HG03457 (cell line): Measurements from ENCODE around the gene NR6A1.

Source experiments
- ATAC-seq: cut with Tn5 transposase; IDR thresholded peaks from one replicate; pipeline ENCODE4 v1.9.1; 2021; ENCODE audit warnings: moderate number of reproducible peaks; ENCODE audit not compliant: unreplicated experiment

The NR6A1 gene

GRCh38 chr9:124797343-124798103 lies 26.4 kb upstream of the NR6A1 start:
- no peak for ATAC-seq

DNA sequence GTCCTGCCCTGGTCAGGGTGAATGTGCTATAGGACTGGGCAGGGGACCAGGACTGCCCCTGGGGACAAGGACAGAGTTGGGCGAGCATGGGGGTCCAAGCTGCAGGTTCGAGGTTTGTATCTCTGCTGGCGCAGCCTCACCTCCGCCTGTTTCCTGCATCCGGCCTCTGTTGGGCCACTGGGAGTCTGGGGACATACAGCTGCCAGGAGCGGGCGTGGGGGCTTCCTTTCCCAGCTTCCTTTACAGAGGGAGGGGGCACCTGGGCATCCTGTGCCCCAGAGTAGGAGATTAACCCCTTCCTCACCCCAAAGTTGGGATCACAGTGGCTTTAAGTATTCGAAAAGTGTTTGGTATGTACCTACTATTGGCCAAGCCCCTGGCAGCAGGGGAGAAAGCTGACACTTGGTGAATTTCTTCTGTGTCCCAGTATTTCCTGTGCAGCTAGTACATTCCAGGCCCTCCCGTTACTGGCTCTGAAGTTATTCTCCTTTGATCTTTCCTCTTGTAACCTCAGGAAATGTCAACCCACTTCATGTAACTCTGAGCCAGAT lies 24.8 kb upstream of the NR6A1 start:
- no peak for ATAC-seq

- no peak for ATAC-seq
Observed at GRCh38 chr9:124794902-124795491, 23.9 kb upstream of the NR6A1 start.

DNA sequence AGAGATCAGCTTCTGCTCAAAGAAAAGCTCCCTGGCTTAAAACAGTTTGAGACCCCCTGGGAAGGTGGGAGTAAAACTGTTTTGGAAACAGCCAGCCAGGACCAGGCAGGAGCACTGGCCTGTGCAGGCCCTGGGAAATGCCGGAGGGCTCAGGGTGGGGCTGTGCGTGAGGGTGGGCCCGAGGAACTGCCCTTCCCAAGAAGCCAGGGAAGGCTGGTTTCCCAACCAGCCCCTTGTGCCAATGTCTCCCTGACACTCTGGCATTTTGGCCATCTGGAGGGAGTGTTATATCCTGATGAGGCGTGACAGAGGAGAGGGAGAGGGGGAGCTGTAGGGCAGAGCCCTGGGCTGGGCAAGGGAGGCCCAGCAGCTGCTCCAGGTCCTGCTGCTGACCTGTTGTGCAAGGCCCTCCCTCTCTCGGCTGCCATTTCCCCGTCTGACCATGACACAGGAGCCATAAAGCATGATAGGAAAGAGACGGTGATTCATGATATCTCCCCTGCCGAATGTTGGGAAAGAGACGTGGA lies 22.0 kb upstream of the NR6A1 start:
- ATAC-seq = no peak

DNA sequence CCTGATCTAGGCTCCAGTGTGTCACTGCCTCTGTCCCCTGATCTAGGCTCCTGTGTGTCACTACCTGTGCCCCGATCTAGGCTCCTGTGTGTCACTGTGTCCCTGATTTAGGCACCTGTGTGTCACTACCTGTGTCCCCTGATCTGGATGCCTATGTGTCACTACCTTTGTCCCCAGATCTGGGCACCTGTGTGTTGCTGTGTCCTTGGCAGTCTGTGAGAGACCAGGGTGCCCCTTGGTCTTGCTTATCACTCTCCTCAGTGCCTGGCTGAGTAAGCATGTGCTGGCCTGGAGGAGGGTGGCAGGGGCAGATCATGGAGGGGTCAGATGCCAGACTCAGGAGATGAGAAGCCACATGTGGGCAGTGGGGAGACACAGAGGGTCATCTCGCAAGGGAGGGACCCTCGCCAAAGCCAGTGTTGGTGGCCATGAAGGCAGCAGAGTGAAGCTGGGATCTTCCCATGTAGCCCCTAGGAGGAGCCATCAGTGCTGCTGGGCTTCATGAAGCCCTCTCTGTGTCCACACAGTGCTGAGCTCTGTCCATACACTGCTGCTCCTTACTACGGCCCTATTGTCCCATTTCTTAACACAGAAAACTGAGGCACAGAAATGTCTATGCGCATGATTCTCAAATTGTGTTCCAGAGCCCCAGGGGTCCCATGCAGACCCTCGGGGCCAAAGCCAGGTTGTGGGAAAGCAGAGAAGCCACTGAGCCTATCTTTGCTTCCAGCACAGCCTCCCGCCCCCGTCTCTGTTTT lies 21.3 kb upstream of the NR6A1 start:
- no peak for ATAC-seq

GRCh38 chr9:124790801-124791505 lies 19.8 kb upstream of the NR6A1 start:
- ATAC-seq = no peak

DNA sequence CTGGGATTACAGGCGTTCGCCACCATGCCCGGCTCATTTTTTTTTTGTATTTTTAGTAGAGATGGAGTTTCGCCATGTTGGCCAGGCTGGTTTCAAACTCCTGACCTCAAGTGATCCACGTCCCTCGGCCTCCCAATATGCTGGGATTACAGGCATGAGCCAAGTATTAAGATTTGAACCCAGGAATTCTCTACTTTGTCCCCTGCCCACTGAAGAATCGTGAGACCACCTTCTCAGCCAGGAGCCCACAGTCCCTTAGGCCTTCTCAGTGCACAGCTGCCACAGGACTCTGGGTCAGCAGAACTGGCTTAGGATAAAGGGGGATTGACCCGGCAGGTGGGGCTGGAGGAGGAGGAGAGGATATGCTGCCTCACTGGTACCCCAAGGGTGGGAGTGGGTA lies 19.2 kb upstream of the NR6A1 start:
- no peak for ATAC-seq

- ATAC-seq = no peak
Observed at GRCh38 chr9:124789531-124789930, 18.4 kb upstream of the NR6A1 start.

DNA sequence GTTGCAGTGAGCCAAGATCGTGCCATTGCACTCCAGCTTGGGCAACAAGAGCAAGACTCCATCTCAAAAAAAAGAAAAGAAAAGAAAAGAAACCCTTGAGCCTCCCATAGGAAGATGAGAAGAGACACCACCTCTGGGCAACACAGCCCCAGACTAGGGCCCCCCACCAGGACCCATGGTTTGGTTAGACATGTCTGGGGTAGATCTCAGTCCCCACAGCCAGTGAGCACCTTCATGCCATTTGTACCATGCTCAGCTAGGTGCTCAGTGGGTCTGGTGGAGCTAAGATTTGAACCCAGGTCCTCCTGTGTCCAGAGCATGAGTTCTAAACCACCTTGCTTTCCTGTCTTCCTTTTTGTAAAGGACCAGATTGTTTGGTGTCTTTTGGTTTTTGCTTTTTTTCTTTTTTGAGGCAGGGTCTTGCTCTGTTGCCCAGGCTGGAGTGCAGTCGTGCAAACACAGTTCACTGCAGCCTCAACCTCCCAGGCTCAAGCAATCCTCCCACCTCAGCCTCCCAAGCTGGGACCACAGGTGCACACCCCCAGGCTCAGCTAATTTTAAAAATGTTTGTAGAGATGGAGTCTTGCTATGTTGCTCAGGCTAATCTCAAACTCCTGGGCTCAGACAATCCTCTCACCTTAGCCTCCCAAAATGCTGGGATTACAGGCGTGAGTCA lies 17.6 kb upstream of the NR6A1 start:
- ATAC-seq = no peak

DNA sequence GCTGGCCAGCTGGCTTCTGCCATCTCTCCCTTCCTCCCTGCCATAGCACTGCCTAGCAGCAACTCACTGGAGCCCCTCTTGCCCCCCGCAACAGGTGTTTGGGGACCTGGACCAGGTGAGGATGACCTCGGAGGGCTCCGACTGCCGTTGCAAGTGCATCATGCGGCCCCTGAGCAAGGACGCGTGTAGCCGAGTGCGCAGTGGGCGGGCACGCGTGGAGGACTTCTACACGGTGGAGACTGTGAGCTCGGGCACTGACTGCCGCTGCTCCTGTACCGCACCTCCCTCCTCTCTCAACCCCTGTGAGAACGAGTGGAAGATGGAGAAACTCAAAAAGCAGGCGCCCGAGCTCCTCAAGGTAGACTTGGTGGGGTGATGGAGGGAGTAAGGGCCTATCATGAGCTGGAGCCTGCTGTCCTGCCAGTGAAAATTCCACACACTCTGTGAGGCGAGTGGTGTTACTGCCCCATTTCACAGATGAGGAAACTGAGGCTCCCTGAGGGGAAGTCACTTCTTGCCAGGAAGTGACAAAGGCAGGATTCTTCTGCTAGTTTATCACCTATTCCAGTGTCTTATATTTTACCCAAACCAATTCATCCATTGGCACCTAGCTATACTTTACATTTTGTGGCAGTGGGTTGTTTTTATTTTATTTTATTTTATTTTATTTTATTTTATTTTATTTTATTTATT lies 15.9 kb upstream of the NR6A1 start:
- ATAC-seq = no peak

DNA sequence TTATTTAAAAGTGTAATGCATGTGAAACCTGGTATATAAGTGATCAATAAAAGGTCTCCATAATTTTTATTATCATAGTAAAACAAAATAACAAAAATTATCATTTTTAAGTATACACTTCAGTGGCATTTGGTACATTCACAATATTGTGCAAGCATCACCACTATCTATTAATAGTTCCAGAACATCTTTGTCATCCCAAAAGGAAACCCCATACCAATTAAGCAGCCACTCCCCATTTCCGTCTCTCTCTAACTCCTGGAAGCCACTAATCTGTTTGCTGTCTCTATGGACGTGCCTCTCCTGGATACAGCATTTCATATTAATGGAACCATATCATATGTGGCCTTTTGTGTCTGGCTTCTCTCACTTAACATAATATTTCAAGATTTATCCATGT lies 13.4 kb upstream of the NR6A1 start:
- ATAC-seq = no peak

- ATAC-seq = no peak
Observed at GRCh38 chr9:124783830-124784229, 12.7 kb upstream of the NR6A1 start.

- ATAC-seq = no peak
Observed at GRCh38 chr9:124782661-124783574, 11.8 kb upstream of the NR6A1 start.

DNA sequence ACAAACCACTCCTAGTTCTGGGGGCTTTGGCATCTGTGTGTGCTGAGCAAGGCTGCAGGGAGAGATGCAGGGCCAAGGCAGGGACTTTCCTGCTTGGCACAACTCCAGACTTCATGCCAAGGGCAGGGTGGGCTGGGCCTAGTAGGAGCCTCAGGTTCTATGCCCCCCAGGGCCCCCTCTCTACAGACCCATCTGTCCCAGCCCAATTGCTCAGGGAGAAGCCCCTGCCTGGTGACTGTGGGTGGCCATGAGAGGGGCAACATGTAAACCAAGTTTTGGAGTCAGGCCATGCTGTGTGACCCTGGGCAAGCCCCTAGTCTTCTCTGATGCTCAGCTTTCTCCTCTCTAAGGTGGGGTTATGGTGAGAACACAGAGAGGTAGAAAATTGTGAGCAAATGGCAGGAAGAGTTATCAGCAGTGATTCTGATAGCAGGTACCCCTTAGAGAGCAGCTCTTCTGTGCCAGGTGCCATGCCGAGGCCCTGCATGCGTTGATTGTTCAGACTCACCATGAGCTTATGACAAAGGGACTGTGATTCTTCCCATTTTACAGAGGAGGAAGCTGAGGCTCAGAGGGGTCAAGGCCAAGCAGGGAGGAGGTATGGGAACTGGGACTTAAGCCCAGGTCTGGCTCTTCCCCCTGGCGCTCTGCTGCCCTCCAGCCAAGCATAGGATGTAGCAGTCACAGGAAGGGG lies 11.0 kb upstream of the NR6A1 start:
- ATAC-seq = no peak

DNA sequence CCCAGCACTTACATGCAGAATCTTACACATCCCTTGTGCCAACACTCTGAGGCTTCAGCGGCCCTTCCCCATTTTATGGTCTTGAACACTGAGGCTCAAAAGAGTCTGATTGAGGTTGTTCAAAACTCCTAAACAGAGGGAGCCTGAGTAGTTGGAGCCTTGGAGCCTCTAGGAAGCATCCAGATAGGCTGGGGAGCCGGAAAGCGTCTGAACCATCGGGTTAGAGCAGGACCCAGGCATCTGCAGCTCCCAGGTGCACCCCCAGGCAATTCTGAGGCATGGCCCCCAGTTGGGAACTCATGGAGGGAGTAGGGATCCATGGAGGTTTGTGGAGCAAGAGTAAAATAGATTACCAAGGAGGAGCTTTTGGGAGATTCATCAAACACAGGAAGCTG lies 9.6 kb upstream of the NR6A1 start:
- ATAC-seq = no peak

DNA sequence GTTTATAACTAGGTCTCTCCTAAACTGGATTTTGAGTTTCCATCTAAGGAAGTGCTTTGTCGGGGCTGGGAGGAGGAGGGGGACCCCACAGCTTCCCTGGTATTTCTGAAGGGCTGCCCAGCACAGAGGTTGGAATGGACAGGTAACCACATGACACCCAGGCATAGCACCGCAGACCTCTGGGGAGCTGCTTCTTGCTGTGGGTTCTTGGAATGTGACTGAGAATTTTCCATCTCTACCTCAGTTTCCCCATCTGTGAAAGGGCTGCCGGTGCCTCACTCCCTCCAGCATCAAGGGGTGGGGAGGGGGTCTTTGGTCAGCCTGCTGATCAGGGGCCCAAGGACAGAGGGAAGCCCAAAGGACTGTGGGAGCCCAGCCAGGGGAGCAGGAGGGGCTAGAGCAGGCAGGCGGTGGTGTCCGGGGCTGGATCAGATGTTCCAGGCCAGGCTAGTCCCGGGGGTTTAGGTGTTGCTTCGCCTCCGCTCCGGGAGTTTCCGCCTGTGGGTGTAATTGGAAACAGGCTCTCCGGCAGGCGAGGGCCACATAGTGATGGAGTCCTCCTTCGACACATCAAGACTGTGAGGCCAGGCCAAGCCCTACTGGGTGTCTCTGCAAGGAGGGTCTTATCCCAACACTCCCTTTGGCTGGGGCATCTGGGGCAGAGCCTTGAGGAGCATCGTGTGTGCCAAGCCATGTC lies 9.1 kb upstream of the NR6A1 start:
- no peak for ATAC-seq

DNA sequence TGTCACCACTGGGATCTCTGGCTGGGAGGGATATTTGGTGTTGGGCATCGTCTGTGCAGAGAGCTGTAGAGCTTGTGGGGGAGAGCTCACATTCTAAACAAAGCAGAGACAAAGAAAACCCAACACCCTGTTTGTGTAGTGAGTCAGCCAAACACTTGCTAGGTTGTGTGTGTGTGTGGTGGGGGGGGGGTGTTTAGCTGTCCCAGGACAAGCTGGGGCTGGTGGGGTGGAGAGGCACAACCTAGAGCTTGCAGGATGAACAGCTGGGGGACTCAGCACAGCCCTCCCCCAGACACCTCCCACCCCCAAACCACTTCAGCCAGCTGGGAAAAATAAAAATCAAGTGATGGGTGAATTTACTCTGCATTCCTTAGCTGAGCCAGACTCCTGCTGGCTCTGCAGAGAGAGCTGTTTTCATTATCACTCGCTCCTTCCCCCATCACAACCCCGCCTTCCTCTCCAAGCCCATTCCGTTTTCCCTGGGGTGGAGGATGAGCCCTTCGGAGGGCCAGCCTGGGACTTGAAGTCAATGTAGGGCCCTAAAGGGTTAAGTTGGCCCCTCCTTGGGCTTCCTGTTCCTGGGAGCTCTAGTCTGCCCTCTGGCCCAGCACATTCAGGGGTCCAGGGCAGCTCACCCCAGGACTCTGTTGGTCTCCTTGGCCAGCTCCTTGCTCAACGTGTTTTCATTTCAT lies 8.4 kb upstream of the NR6A1 start:
- no peak for ATAC-seq
